H9 (cell line): ENCODE results near the gene LTBP2. TPM values are rescaled to one million over a fixed set of nuclear protein-coding genes. Genes with fewer than 3 reads are reported as not detected.

Experiments used
- DNase-seq: peaks from one replicate; pipeline ENCODE4 v3.0.0-alpha.2; 2017
- H2AFZ ChIP-seq: one replicate; pipeline ENCODE4 v1.6.1; 2013; ENCODE audit warnings: mild to moderate bottlenecking, low read length, control low read depth, moderate library complexity
- H2AK5ac ChIP-seq: 2 replicates; pipeline ENCODE4 v1.6.1; 2013; ENCODE audit warnings: low read length, control low read depth, mixed read lengths; ENCODE audit not compliant: insufficient read length
- H2BK120ac ChIP-seq: one replicate; pipeline ENCODE4 v1.6.1; 2013; ENCODE audit warnings: low read depth, mild to moderate bottlenecking, low read length, control low read depth, inconsistent platforms; ENCODE audit not compliant: poor library complexity, severe bottlenecking
- H2BK12ac ChIP-seq: 2 replicates; pipeline ENCODE4 v1.6.1; 2013; ENCODE audit warnings: low read length, control low read depth, mixed read lengths, low read depth; ENCODE audit not compliant: insufficient read length
- H2BK15ac ChIP-seq: 2 replicates; pipeline ENCODE4 v1.6.1; 2013; ENCODE audit warnings: low read depth, low read length, control low read depth
- H2BK20ac ChIP-seq: one replicate; pipeline ENCODE4 v1.6.1; 2013; ENCODE audit warnings: low read depth, mild to moderate bottlenecking, low read length, control low read depth, inconsistent platforms; ENCODE audit not compliant: poor library complexity, severe bottlenecking
- H2BK5ac ChIP-seq: 2 replicates; pipeline ENCODE4 v1.6.1; 2013; ENCODE audit warnings: low read length, control low read depth, mixed read lengths; ENCODE audit not compliant: insufficient read length
- H3K14ac ChIP-seq: 2 replicates; pipeline ENCODE4 v1.6.1; 2013; ENCODE audit warnings: low read length, control low read depth; ENCODE audit not compliant: insufficient read depth
- H3K18ac ChIP-seq: 2 replicates; pipeline ENCODE4 v1.6.1; 2013; ENCODE audit warnings: low read depth, mild to moderate bottlenecking, mixed read lengths, low read length, control low read depth; ENCODE audit not compliant: insufficient read length
- H3K23ac ChIP-seq: 2 replicates; pipeline ENCODE4 v1.6.1; 2013; ENCODE audit warnings: low read length, control low read depth, mixed read lengths, low read depth; ENCODE audit not compliant: insufficient read length
- H3K23me2 ChIP-seq: 2 replicates; pipeline ENCODE4 v1.6.1; 2013; ENCODE audit warnings: low read depth, mild to moderate bottlenecking, mixed read lengths, low read length, control low read depth; ENCODE audit not compliant: insufficient read length, poor library complexity, severe bottlenecking
- H3K27ac ChIP-seq: 2 replicates; pipeline ENCODE4 v1.5.1; 2013; ENCODE audit warnings: low read length, control low read depth, mixed read lengths, low read depth; ENCODE audit not compliant: insufficient read length
- H3K27me3 ChIP-seq: 2 replicates; pipeline ENCODE4 v1.6.1; 2013; ENCODE audit warnings: low read length, control low read depth, inconsistent platforms; ENCODE audit not compliant: insufficient read depth
- H3K4ac ChIP-seq: 2 replicates; pipeline ENCODE4 v1.6.1; 2013; ENCODE audit warnings: low read depth, mild to moderate bottlenecking, control low read depth, inconsistent platforms, low read length, moderate library complexity
- H3K4me1 ChIP-seq: 2 replicates; pipeline ENCODE4 v1.6.1; 2013; ENCODE audit warnings: low read length, control low read depth, inconsistent platforms; ENCODE audit not compliant: insufficient read depth
- H3K4me2 ChIP-seq: 2 replicates; pipeline ENCODE4 v1.6.1; 2013; ENCODE audit warnings: low read length, control low read depth, mixed read lengths; ENCODE audit not compliant: insufficient read length, insufficient read depth
- H3K56ac ChIP-seq: 2 replicates; pipeline ENCODE4 v1.6.1; 2013; ENCODE audit warnings: low read depth, mild to moderate bottlenecking, mixed read lengths, low read length, control low read depth; ENCODE audit not compliant: insufficient read length
- H3K79me1 ChIP-seq: 2 replicates; pipeline ENCODE4 v1.6.1; 2013; ENCODE audit warnings: low read depth, mild to moderate bottlenecking, moderate library complexity, low read length, control low read depth, inconsistent platforms; ENCODE audit not compliant: insufficient read depth, poor library complexity, severe bottlenecking
- H3K79me2 ChIP-seq: 2 replicates; pipeline ENCODE4 v1.6.1; 2013; ENCODE audit warnings: low read length, control low read depth, inconsistent platforms; ENCODE audit not compliant: insufficient read depth
- H3K9ac ChIP-seq: 2 replicates; pipeline ENCODE4 v1.6.1; 2013; ENCODE audit warnings: low read length, control low read depth, mixed read lengths; ENCODE audit not compliant: insufficient read length; ENCODE audit errors: extremely low read depth
- H3K9me3 ChIP-seq: one replicate; pipeline ENCODE4 v1.6.1; 2013; ENCODE audit warnings: low read depth, low read length, inconsistent platforms; ENCODE audit not compliant: control insufficient read depth
- H3T11ph ChIP-seq: one replicate; pipeline ENCODE4 v1.6.1; 2013; ENCODE audit warnings: mild to moderate bottlenecking, low read length, control low read depth, inconsistent platforms
- H4K20me1 ChIP-seq: one replicate; pipeline ENCODE4 v1.6.1; 2013; ENCODE audit not compliant: control insufficient read depth, insufficient read length, insufficient read depth
- H4K5ac ChIP-seq: 2 replicates; pipeline ENCODE4 v1.6.1; 2013; ENCODE audit warnings: low read depth, mild to moderate bottlenecking, mixed read lengths, low read length, control low read depth; ENCODE audit not compliant: insufficient read length
- H4K8ac ChIP-seq: replicated peaks from 2 replicates; pipeline ENCODE4 v1.6.1; 2013; ENCODE audit warnings: low read length, control low read depth, mixed read lengths, low read depth; ENCODE audit not compliant: insufficient read length
- H4K91ac ChIP-seq: 2 replicates; pipeline ENCODE4 v1.6.1; 2013; ENCODE audit warnings: low read depth, mild to moderate bottlenecking, moderate library complexity, mixed read lengths, low read length, control low read depth; ENCODE audit not compliant: insufficient read length
- H3K27ac Mint-ChIP-seq, 3 experiments: 2 replicates in 2 of 3; 3 replicates in 1 of 3; pipeline ENCODE4 v1.8.0; 2020 to 2021; ENCODE audit warnings: mixed read lengths in 3 of 3, mild to moderate bottlenecking in 1 of 3, moderate library complexity in 1 of 3
- H3K27me3 Mint-ChIP-seq: 2 replicates; pipeline ENCODE4 v1.8.0; 2021; ENCODE audit warnings: low read depth, mild to moderate bottlenecking, moderate library complexity, mixed read lengths
- H3K36me3 Mint-ChIP-seq, 3 experiments: 2 replicates in 2 of 3; 3 replicates in 1 of 3; pipeline ENCODE4 v1.8.0; 2020 to 2021; ENCODE audit warnings: low read depth in 3 of 3, mixed read lengths in 3 of 3; ENCODE audit not compliant: insufficient read depth in 1 of 3
- H3K4me1 Mint-ChIP-seq, 2 experiments: 2 replicates each; pipeline ENCODE4 v1.8.0; 2020; ENCODE audit warnings: mixed read lengths in 2 of 2
- H3K4me3 Mint-ChIP-seq, 2 experiments: 2 replicates in 1 of 2; 3 replicates in 1 of 2; pipeline ENCODE4 v1.8.0; 2020 to 2021; ENCODE audit warnings: mild to moderate bottlenecking in 2 of 2, mixed read lengths in 2 of 2, moderate library complexity in 1 of 2
- H3K9me3 Mint-ChIP-seq, 2 experiments: 2 replicates in 1 of 2; 3 replicates in 1 of 2; pipeline ENCODE4 v1.8.0; 2020; ENCODE audit warnings: mild to moderate bottlenecking in 2 of 2, mixed read lengths in 2 of 2, moderate library complexity in 1 of 2
- CTCF ChIP-seq: fragments of 200-600 bp; sonication (generic); conservative IDR thresholded peaks from 3 replicates; pipeline ENCODE4 v1.8.0; 2021; ENCODE audit warnings: antibody characterized with exemption, mild to moderate bottlenecking
- WGBS: extraction: QIAGEN DNeasy Blood & Tissue Kit; methylation state at CpG from one replicate; pipeline ENCODE4 v1.1.7; 2013; ENCODE audit warnings: missing lambda C conversion rate, low lambda C conversion rate, mixed read lengths; ENCODE audit not compliant: insufficient read length; ENCODE audit errors: extremely low coverage; 5-methylcytosine and 5-hydroxymethylcytosine counted together
- total RNA-seq: library from RNA; stranded (reverse); gene quantifications from 2 replicates; pipeline ENCODE4 v1.2.1, GENCODE V29; 2021

LTBP2 gene
- total RNA-seq, 1 experiment from 2014 or later = 0.77 TPM

- no peaks in the 10 kb centered on the region for H3K36me3 Mint-ChIP-seq
- Histone ChIP-seq H3K4ac (no peak overlapping the region), H3K79me2 (no peaks in the 10 kb centered on the region), H2BK5ac (no peak overlapping the region), H3K18ac (no peak overlapping the region), H3K14ac (no peak overlapping the region; the same call in 1 of the 2 replicates), H2AK5ac (no peak overlapping the region), H4K8ac (no peak overlapping the region), H3K4me1 (no peaks in the 10 kb centered on the region), H2BK15ac (no peak overlapping the region), H3K4me2 (no peak overlapping the region), H3K23me2 (no peaks in the 10 kb centered on the region), H2AFZ (no peak overlapping the region), H3K27ac (no peak overlapping the region), H3K9me3 (no peaks in the 10 kb centered on the region), H3K56ac (no peak overlapping the region), H4K91ac (no peak overlapping the region), H3T11ph (no peak overlapping the region), H4K20me1 (no peaks in the 10 kb centered on the region), H3K23ac (no peak overlapping the region), H2BK120ac (no peak overlapping the region), H2BK12ac (no peak overlapping the region), H4K5ac (no peak overlapping the region), H3K79me1 (no peaks in the 10 kb centered on the region), H3K27me3 (no peaks in the 10 kb centered on the region), H2BK20ac (no peak overlapping the region), H3K9ac (no peak overlapping the region)
- H3K4me1 Mint-ChIP-seq = peaks cover 0 to 7% of the 10 kb centered on the region in 2 experiments; a peak in 1 of 4 replicates
- no peak for DNase-seq
- no CpG with 5 or more reads among the region's 33 CpGs for WGBS
- no peak overlapping the region for H3K4me3 Mint-ChIP-seq
- peaks cover 3% of the 10 kb centered on the region for H3K27me3 Mint-ChIP-seq
- H3K9me3 Mint-ChIP-seq = no peaks in the 10 kb centered on the region
- TF ChIP-seq CTCF = no peak
- H3K27ac Mint-ChIP-seq = no peak overlapping the region
Measured at GRCh38 chr14:74585406-74586335, 26.4 kb downstream of the LTBP2 start.
